ENCODE results near the gene KCNIP4.

DNA sequence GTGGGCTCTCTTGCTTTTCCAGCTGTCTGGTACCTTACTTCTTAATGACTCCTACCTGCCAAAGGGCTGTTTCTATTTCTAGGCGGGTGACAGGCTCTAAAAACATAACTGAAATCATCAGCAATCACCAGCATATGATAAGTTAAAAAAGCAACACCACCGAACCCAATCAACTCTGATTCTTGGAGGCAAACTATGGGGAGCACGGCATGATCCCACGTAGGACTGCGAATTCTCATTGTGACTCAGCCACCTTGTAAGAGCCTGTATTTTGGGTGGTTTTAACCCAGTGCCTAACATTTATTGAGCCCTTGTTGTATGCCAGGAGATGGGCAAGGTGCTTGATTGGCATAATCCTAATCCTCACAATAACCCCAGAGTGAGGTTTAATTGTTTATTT lies 1091.5 kb downstream of the KCNIP4 start:
- TF ChIP-seq, protein P1, sequence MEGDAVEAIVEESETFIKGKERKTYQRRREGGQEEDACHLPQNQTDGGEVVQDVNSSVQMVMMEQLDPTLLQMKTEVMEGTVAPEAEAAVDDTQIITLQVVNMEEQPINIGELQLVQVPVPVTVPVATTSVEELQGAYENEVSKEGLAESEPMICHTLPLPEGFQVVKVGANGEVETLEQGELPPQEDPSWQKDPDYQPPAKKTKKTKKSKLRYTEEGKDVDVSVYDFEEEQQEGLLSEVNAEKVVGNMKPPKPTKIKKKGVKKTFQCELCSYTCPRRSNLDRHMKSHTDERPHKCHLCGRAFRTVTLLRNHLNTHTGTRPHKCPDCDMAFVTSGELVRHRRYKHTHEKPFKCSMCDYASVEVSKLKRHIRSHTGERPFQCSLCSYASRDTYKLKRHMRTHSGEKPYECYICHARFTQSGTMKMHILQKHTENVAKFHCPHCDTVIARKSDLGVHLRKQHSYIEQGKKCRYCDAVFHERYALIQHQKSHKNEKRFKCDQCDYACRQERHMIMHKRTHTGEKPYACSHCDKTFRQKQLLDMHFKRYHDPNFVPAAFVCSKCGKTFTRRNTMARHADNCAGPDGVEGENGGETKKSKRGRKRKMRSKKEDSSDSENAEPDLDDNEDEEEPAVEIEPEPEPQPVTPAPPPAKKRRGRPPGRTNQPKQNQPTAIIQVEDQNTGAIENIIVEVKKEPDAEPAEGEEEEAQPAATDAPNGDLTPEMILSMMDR (optimal IDR thresholded peaks at IDR 0.05 in 1 of 3, IDR thresholded peaks at IDR 0.05 in 1 of 3, conservative IDR thresholded peaks at IDR 0.05 in 1 of 3; ENCODE audit: extremely low read depth in 1 of 3, insufficient read depth in 2 of 3, low read length in 3 of 3), result no peak
- TF ChIP-seq EZH2 (IDR thresholded peaks at IDR 0.05; ENCODE audit: low read length), result no peak

All from keratinocyte (primary cell).